Anterior cingulate cortex (tissue), 58 donors: Measurements from ENCODE around the gene PRDM11.
A peak's percentile ranks its signal among the peaks of the same experiment; 100 is the strongest.

Experiments used
- DNase-seq, 58 donors: peaks; one replicate each; lab custom pipeline; 2025; lab: John Stamatoyannopoulos, UW

Gene PRDM11

DNA sequence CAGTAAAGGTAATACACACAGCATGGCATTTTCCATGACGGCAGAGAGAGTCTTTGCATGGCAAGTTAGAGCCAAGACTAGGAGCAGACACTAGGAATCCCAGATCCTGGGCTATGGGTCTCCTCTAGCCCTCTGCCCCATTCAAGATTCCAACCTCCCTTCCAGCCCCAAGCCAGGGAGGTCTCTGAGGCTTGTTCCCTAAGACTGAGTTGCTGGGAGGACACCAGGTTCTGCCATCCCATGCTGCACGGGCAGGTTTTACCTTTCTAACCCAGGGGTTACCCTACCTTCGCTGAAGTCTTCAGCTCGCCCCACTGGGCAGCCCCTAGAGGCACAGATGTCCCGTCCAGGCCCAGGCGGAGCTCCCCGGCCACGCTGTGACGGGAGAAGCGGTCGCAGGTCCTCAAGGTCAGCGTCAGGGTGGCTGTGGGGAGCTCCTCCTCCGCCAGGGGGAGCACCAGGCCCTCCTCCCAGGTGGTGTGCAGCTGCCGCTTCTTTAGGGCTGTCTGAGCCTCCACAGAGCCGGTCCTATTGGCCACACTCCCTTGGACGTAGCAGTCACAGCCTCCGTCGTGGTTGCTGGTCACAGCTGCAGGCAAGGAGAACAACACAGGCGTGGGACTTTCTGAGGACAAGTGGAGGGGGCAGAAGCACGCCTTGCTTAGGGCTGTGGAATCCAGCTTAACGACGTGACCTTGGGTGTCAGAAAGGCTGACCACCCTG, 105.9 kb downstream of the PRDM11 start:
- DNase-seq: no peak

GRCh38 chr11:45252877-45253276, 106.4 kb downstream of the PRDM11 start:
- no peak for DNase-seq

DNA sequence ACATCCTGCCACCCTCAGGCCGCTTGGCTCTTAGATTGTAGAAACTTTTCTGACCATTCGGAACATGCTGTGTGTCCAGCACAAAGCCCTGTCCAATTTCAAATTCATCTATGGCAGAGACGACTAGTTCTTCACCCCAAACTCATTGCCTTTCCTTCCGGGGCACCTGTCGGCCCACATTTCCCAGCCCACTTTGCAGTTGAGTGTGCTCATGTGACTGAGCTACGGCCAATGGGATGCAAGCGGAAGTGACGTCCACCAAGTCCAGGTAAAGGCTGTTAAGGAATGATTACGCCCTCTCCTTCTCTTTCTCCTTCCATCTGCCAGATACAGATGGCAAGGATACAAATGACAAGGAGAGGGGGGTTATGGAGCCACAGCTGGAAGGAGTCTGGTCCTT, 107.2 kb downstream of the PRDM11 start:
- DNase-seq: no peak

DNA sequence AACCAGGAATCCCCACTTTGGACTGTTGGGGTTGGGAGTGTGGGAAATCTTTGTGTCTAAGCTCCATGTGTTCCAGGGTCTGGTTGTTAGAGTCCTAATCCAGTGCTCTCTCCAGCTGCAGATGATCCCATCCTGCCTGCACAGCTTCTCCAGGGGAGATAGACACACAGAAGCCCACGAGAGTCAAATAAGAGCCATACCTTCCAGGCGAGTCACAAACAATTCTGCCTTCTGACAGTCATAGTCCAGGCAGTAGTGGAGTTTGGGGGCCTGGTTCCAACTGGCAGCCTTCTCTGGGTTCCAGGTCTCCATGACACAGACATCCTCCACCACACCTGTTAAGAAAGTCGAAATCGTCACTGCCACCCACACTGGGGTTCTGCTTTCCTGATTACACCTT, 107.6 kb downstream of the PRDM11 start:
- no peak for DNase-seq

DNA sequence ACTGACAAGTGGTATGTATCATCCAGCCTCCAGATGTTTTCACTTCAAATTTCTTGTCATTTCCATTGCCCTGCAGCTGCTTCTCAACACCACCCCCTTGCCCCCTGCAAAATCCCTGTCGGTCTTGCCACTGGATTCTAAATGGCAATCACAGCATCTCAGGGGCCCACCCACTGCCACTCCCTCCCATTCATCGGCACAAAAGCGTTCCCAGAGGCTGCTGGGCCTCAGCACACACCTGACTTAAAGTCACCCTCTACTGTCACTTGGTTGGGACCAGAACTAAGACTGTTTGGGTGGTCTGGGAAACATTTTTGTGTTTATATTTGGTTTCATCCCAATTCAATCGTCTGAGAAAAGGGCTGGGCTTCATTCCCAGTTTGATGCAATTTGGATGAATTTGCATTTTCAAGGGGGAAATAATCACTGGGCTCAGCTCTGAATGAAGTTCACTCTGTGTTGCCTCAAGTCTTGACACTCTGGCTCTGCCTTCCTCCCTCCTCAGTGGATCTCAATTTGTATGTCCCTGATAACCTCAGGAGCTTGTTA, 112.6 kb downstream of the PRDM11 start:
- no peak for DNase-seq

- peak in 1 of 58 donors; percentile 21 for DNase-seq
These were observed 113.2 kb downstream of the PRDM11 start for GRCh38 chr11:45259592-45259991.

DNA sequence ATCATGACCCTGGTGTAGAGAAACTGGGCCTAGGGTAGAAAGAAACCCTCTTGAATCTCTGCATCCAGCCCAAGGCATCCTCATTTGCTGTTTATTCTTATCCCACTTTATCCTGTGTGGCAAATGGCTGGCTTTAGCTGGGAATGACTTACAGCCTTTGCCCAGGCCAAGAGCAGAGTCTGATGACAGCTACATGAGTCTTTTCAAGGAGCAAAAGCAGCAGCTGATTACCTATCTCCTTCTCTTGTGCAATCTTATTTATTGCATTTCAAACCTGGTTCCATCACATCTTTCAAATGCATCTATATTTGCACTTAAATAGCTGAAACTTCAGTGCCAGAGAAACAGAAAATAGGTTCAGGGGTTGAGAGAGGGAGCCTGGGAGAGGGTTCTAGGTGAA, 113.6 kb downstream of the PRDM11 start:
- no peak for DNase-seq

DNA sequence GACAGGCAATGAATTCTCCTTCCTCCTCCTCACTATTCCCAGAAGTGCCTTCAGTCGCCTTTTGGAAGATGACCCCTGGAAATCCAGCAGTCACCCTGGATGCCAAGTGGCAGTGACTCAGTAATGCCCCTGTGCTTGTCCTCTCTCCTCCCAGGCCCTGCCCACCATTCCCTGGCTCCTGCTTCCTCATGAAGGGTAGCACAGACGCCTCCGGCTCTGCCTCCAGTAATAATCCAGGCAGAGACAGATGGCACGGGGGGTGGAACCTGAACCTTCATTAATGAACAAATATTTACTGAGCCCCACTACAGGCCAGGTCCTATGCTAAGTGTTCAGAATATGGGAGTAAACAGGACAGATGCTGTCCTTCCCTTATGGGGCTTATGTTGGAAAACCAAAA, 116.5 kb downstream of the PRDM11 start:
- DNase-seq: no peak

- DNase-seq: no peak
These were observed 117.3 kb downstream of the PRDM11 start for GRCh38 chr11:45263773-45264172.

DNA sequence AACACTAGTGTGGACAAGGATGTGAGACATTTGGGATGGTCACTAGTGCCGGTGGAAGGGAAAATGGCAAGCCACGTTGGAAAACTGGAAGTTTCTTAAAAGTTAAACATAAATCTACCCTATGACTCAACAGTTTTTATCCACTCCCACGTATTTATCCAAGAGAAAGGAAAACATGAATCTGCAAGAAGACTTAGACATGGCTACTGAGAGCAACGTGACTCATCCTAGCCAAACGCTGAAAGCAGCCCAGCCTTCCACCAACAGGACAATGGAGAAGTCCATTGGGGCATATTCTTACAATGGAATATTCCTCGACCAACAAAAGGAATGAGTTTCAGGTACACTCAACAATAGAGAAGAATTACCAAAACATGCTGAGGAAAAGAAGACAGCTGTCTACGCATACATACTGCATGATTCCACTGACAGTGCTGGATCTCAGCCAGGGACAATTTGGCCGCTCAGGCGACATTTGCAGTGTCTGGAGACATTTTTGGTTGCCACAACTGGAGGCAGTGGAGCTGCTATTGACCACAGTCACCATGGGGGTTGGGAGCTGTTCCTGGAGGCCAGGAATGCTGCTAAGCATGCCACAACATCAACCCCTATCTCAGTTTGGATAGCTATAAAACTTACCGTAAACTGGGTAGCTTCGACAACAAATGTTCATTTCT, 118.5 kb downstream of the PRDM11 start:
- no peak for DNase-seq

- no peak for DNase-seq
These were observed 119.7 kb downstream of the PRDM11 start for GRCh38 chr11:45265969-45266675.

DNA sequence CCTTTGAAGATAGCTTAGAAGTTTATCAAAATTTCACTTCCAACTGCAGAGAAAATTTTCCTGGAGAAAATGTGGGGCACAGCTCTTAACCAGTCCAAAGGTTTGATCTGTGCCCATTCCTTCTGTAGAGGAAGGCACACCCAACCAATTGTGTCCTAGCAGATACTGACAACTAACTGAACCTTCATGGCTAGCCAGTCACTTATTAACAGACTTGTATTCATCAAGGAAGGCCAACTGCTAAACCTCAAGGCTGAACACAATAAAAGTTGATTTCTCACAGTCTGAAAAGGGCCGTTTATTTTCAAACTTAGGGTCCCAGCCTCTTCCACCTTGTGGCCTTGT, 120.2 kb downstream of the PRDM11 start:
- no peak for DNase-seq

GRCh38 chr11:45267052-45267451, 120.6 kb downstream of the PRDM11 start:
- no peak for DNase-seq

- no peak for DNase-seq
These were observed 121.3 kb downstream of the PRDM11 start for GRCh38 chr11:45267652-45268299.

GRCh38 chr11:45269678-45270077, 123.2 kb downstream of the PRDM11 start:
- DNase-seq: no peak

- DNase-seq: no peak
These were observed 124.7 kb downstream of the PRDM11 start for GRCh38 chr11:45270946-45271716.

DNA sequence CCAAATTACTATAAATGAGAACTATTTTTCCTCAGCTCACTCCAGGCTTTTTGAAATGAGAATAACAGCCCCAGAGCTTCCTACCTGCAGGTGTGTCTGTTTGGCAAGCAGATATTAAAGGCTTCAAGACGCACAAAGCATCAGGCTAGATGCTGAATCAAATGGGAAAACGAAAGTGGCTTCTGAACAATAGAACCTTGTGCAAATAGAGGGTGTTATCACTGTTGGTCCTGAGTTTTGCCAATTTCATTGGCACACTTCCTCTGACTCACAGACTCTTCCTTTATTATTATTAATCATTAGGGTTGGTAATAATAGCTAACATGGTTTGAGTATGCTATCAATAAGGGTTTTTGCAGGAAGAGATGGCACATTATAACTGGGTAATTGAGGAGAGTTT, 126.3 kb downstream of the PRDM11 start:
- DNase-seq: no peak

GRCh38 chr11:45273509-45273908, 127.1 kb downstream of the PRDM11 start:
- DNase-seq: no peak

- no peak for DNase-seq
These were observed 127.8 kb downstream of the PRDM11 start for GRCh38 chr11:45274206-45274605.

GRCh38 chr11:45275828-45276227, 129.4 kb downstream of the PRDM11 start:
- DNase-seq: no peak
